Esophagus squamous epithelium (tissue), 4 donors: ENCODE results near the gene DYNC2H1.

ENCODE experiments used
- CTCF ChIP-seq, 6 experiments: fragments of 450-650 bp in 4 of 6; fragments of 200-600 bp in 2 of 6; sonication (generic) in 2 of 6; IDR thresholded peaks; one replicate each; pipeline ENCODE4 v1.5.1; 2016 to 2019; ENCODE audit warnings: antibody characterized with exemption in 6 of 6, mild to moderate bottlenecking in 4 of 6, moderate library complexity in 4 of 6
- POLR2A ChIP-seq, 4 donors: fragments of 450-650 bp; IDR thresholded peaks; one replicate each; pipeline ENCODE4 v1.6.1; 2017; ENCODE audit warnings: antibody characterized with exemption in 4 of 4, mild to moderate bottlenecking in 4 of 4, moderate library complexity in 3 of 4

GRCh38 chr11:103396237-103396636 lies 287.0 kb downstream of the DYNC2H1 start:
- no peak for TF ChIP-seq CTCF (IDR thresholded peaks at IDR 0.05)
- no peak for TF ChIP-seq POLR2A (IDR thresholded peaks at IDR 0.05)
